Mucosa of stomach (tissue), 1 donor: ENCODE results near the gene RPN1.

Source experiments
- H3K27me3 ChIP-seq: one replicate; pipeline ENCODE4 v1.7.0; 2013; ENCODE audit warnings: mild to moderate bottlenecking, low read length; ENCODE audit not compliant: control insufficient read depth, insufficient read depth
- H3K36me3 ChIP-seq: one replicate; pipeline ENCODE4 v1.7.0; 2013; ENCODE audit warnings: low read length; ENCODE audit not compliant: control insufficient read depth, insufficient read depth
- H3K4me1 ChIP-seq: one replicate; pipeline ENCODE4 v1.7.0; 2013; ENCODE audit warnings: mild to moderate bottlenecking, low read length; ENCODE audit not compliant: control insufficient read depth, insufficient read depth
- H3K4me3 ChIP-seq: one replicate; pipeline ENCODE4 v1.7.0; 2013; ENCODE audit warnings: low read length
- H3K9ac ChIP-seq: one replicate; pipeline ENCODE4 v1.7.0; 2013; ENCODE audit warnings: mild to moderate bottlenecking, low read length, moderate library complexity
- H3K9me3 ChIP-seq: one replicate; pipeline ENCODE4 v1.7.0; 2013; ENCODE audit warnings: mild to moderate bottlenecking, low read length, moderate library complexity; ENCODE audit not compliant: control insufficient read depth
- donor health status: Pancreatic carcinoma.

The RPN1 gene

GRCh38 chr3:128584412-128585020, 66.1 kb downstream of the RPN1 start:
- Histone ChIP-seq H3K36me3 (no peaks in the 10 kb centered on the region), H3K4me3 (no peak overlapping the region), H3K4me1 (no peaks in the 10 kb centered on the region), H3K9ac (no peak overlapping the region), H3K27me3 (peaks cover 5% of the 10 kb centered on the region), H3K9me3 (no peaks in the 10 kb centered on the region)

GRCh38 chr3:128581566-128581965, 69.1 kb downstream of the RPN1 start:
- Histone ChIP-seq H3K27me3 (peaks cover 5% of the 10 kb centered on the region), H3K9me3 (no peaks in the 10 kb centered on the region), H3K4me1 (no peaks in the 10 kb centered on the region), H3K9ac (no peak overlapping the region), H3K4me3 (no peak overlapping the region), H3K36me3 (no peaks in the 10 kb centered on the region)

- H3K36me3 ChIP-seq: no peaks in the 10 kb centered on the region
- H3K27me3 ChIP-seq: no peaks in the 10 kb centered on the region
- no peaks in the 10 kb centered on the region for H3K9me3 ChIP-seq
- no peaks in the 10 kb centered on the region for H3K4me1 ChIP-seq
- no peak overlapping the region for H3K4me3 ChIP-seq
- H3K9ac ChIP-seq: no peak overlapping the region
Measured at GRCh38 chr3:128579927-128580326, 70.7 kb downstream of the RPN1 start.

GRCh38 chr3:128578346-128578745, 72.3 kb downstream of the RPN1 start:
- Histone ChIP-seq H3K4me3 (no peak overlapping the region), H3K9me3 (no peaks in the 10 kb centered on the region), H3K9ac (no peak overlapping the region), H3K36me3 (no peaks in the 10 kb centered on the region), H3K27me3 (peaks cover 9% of the 10 kb centered on the region), H3K4me1 (no peaks in the 10 kb centered on the region)

GRCh38 chr3:128577711-128578110, 72.9 kb downstream of the RPN1 start:
- peaks cover 13% of the 10 kb centered on the region for H3K27me3 ChIP-seq
- H3K4me1 ChIP-seq: no peaks in the 10 kb centered on the region
- no peaks in the 10 kb centered on the region for H3K36me3 ChIP-seq
- no peak overlapping the region for H3K4me3 ChIP-seq
- H3K9ac ChIP-seq: no peak overlapping the region
- H3K9me3 ChIP-seq: no peaks in the 10 kb centered on the region

DNA sequence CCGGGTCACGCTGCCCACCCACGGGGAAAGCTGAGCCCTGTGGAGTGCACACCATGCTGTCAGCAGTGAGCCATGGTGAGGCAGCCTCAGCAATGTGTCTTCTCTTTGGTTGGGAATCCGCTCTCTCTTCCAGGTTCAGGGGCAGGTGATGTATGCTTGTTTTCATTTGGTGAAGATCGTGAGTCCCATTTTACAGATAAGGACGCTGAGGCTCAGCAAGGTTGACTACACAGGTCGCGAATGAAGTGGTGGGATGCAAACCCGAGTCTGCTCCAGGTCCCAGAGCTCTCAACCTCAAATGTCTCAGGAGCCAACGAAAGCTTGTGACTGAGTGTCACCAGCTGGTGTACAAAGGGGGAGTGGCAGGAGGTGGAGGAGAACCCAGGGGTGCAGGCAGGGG, 74.3 kb downstream of the RPN1 start:
- Histone ChIP-seq H3K4me1 (no peaks in the 10 kb centered on the region), H3K9ac (no peak overlapping the region), H3K36me3 (no peaks in the 10 kb centered on the region), H3K9me3 (no peaks in the 10 kb centered on the region), H3K4me3 (no peak overlapping the region), H3K27me3 (peaks cover 13% of the 10 kb centered on the region)

- Histone ChIP-seq H3K27me3 (peaks cover 13% of the 10 kb centered on the region), H3K9me3 (no peaks in the 10 kb centered on the region), H3K36me3 (no peaks in the 10 kb centered on the region), H3K4me3 (no peak overlapping the region), H3K9ac (no peak overlapping the region), H3K4me1 (no peaks in the 10 kb centered on the region)
Measured at GRCh38 chr3:128575777-128576176, 74.8 kb downstream of the RPN1 start.

DNA sequence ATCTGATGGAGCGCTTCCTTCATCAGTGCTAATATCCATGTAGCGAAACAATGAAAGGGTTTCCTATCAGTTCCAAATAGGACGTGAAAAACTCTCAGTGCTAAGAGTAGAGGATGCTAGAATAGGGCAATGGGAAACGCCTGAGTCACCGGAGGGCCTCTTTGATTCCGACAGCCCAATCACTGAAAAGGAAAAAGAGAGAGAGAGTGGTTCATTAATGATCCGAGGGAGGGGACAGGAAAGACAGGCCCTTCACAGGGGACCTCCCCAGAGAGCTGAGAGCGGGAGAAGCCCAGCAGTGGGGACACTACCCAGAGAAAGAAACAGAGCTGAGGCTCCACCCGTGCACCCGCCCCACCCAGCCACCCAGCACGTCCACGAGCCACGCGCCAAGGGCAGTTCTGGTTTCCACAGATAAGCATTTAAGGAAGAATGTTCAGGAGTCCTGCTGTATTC, 76.9 kb downstream of the RPN1 start:
- Histone ChIP-seq H3K4me1 (no peaks in the 10 kb centered on the region), H3K4me3 (no peak overlapping the region), H3K9me3 (no peaks in the 10 kb centered on the region), H3K27me3 (peaks cover 16% of the 10 kb centered on the region), H3K36me3 (no peaks in the 10 kb centered on the region), H3K9ac (no peak overlapping the region)

DNA sequence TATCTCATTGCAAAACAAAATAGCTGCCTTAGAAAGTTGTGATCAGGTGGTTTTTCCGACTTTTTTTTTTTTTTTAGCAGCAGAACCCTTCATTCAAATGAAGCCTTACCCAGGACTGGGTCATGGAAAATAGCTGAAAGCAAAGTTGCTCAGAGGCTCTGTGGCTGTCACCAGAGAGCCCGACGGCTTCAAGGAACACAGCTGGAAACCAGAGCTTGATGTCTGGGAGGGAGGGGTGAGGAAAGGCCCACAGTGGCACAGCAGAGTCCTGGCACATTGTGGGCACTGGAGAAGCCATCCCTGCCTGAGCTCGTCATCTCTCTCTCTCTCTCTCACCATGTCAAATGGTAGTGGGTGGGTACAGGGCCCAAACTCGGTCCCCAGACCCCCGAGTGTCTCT, 77.5 kb downstream of the RPN1 start:
- no peak overlapping the region for H3K4me3 ChIP-seq
- H3K27me3 ChIP-seq: peaks cover 16% of the 10 kb centered on the region
- H3K9me3 ChIP-seq: no peaks in the 10 kb centered on the region
- H3K4me1 ChIP-seq: no peaks in the 10 kb centered on the region
- H3K36me3 ChIP-seq: no peaks in the 10 kb centered on the region
- no peak overlapping the region for H3K9ac ChIP-seq

DNA sequence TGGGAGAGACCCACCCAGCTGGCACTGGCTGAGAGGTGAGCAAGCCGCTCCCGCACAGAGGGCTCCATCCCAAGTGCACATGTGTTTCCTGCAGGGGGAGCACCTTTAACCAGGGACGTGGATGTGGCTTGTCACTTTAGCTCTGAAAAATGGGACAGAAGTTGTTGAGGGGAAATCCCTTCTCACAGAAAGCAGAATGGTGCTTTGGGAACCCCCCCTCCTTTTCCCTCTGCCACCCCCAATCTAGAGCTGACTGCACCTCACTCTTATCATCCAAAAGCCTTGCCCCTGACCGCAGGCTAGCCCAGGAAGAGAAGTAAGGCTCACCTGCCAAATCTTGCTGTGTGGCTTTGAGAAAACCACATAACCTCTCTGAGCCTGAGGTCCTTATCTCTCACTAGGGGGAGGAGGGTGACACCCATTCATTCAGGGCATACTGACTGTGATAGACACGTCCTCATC, 77.9 kb downstream of the RPN1 start:
- H3K9ac ChIP-seq: no peak overlapping the region
- H3K36me3 ChIP-seq: no peaks in the 10 kb centered on the region
- H3K27me3 ChIP-seq: peaks cover 16% of the 10 kb centered on the region
- H3K4me3 ChIP-seq: no peak overlapping the region
- no peaks in the 10 kb centered on the region for H3K4me1 ChIP-seq
- H3K9me3 ChIP-seq: no peaks in the 10 kb centered on the region

DNA sequence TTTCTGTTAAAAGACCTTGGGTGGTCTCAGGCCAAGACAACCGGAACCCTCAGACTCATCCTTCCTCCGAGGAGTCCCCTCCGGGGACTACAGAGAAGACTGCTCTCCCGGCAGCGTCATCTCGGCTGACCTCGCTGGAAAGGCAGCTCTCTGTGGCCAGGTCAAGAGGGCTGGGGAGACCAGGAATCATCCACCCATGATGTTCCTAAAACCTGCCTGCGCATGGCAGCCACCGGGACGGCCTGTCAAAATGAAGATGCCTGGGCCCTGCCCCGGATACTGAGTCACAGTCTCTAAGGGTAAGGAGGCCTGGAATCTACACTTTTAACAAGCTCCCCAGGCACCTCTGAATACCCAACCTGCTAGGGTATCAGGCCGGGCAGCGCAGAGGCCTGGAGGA, 78.6 kb downstream of the RPN1 start:
- peaks cover 16% of the 10 kb centered on the region for H3K27me3 ChIP-seq

More for the DNA sequence above, 78.6 kb downstream of the RPN1 start:
- H3K9me3 ChIP-seq: no peaks in the 10 kb centered on the region
- no peak overlapping the region for H3K9ac ChIP-seq
- H3K4me3 ChIP-seq: no peak overlapping the region
- H3K36me3 ChIP-seq: no peaks in the 10 kb centered on the region
- no peaks in the 10 kb centered on the region for H3K4me1 ChIP-seq
